ENCODE data around the gene ASB18. TPM values are rescaled to one million over a fixed set of nuclear protein-coding genes. Genes with fewer than 3 reads are reported as not detected.

Gene ASB18
- total and polyA plus RNA-seq, 2 of the 13 experiments (the other 11 are each of a cell fraction or from before 2014, with no cell fraction given) = not detected

DNA sequence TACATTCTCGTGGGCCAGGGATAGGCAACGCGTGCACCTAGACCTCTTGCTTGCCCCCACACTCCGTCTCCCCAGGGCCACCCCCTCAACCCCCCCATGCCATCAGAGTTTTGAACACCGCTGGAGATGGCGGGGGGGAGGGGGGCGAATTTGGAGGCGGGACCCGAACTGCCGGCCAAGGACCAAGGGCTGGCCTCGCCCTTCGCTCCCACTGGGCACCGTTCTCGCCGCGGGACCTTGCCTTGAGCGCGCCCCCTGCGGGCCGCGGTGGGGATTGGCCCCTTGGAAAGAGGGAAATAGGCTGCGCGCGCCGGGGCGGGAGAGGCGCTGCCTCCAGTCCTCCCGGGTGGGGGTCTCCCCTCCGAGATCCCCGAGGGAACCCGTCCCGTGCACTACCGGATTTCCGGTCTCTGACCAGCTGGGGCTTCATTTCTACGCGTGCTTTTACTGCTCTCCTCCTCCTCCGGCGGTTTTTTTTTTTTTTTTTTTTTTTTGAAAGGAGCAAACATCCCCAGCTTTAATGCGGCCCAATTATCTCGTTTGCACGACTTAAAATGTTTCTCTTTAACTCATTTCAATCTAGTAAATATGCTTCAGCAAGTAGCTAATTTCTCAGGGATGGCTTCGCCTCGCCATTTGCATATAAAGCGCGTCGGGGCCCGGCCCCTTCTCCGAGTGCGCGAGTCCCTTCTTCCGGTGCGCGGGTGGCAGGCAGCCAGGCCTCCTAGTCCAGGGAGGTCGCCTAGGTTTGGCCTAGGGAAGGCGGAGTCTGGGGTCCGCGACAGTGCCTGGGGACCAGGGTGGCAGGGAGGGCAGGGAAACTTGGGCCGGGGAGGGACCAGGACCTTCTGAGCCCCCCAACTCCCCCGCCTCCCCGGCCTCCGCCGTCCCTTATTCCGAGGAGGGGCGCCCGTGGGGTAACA is 86.0 kb downstream of the ASB18 start (continued):
- TF ChIP-seq ZNF275 (CRISPR knock-in tag; IDR thresholded peaks at IDR 0.05; ENCODE audit: borderline replicate concordance) (no peak), HDAC2 (CRISPR knock-in tag; IDR thresholded peaks at IDR 0.05) (no peak; the same call in 1 of the 2 replicates), ZNF546 (CRISPR knock-in tag; conservative IDR thresholded peaks at IDR 0.05) (0 out of 2 replicates have a peak, but pooled peaks have one; percentile 43), SCMH1 (CRISPR knock-in tag; IDR thresholded peaks at IDR 0.05; ENCODE audit: borderline replicate concordance) (no peak), ZNF83 (CRISPR knock-in tag; IDR thresholded peaks at IDR 0.05; ENCODE audit: borderline replicate concordance) (no peak), ZNF878 (CRISPR knock-in tag; IDR thresholded peaks at IDR 0.05) (no peak), FOSL1 (CRISPR knock-in tag; IDR thresholded peaks at IDR 0.05; ENCODE audit: borderline replicate concordance) (no peak), ZNF687 (CRISPR knock-in tag; IDR thresholded peaks at IDR 0.05) (peak; percentile 74), ZNF24 (IDR thresholded peaks at IDR 0.05) (no peak), U2AF2 (IDR thresholded peaks at IDR 0.05; ENCODE audit: low read depth, low read length) (no peak), ZNF292 (CRISPR knock-in tag; IDR thresholded peaks at IDR 0.05; ENCODE audit: borderline replicate concordance, low read depth) (no peak), CSRNP1 (CRISPR knock-in tag; IDR thresholded peaks at IDR 0.05) (peak; percentile 44; the same call in 1 of the 2 replicates), PAX8 (CRISPR knock-in tag; IDR thresholded peaks at IDR 0.05; ENCODE audit: borderline replicate concordance) (no peak), SRY (CRISPR knock-in tag; IDR thresholded peaks at IDR 0.05) (no peak), MTF2 (CRISPR knock-in tag; IDR thresholded peaks at IDR 0.05; ENCODE audit: borderline replicate concordance) (no peak)
- TF ChIP-seq, protein P1, sequence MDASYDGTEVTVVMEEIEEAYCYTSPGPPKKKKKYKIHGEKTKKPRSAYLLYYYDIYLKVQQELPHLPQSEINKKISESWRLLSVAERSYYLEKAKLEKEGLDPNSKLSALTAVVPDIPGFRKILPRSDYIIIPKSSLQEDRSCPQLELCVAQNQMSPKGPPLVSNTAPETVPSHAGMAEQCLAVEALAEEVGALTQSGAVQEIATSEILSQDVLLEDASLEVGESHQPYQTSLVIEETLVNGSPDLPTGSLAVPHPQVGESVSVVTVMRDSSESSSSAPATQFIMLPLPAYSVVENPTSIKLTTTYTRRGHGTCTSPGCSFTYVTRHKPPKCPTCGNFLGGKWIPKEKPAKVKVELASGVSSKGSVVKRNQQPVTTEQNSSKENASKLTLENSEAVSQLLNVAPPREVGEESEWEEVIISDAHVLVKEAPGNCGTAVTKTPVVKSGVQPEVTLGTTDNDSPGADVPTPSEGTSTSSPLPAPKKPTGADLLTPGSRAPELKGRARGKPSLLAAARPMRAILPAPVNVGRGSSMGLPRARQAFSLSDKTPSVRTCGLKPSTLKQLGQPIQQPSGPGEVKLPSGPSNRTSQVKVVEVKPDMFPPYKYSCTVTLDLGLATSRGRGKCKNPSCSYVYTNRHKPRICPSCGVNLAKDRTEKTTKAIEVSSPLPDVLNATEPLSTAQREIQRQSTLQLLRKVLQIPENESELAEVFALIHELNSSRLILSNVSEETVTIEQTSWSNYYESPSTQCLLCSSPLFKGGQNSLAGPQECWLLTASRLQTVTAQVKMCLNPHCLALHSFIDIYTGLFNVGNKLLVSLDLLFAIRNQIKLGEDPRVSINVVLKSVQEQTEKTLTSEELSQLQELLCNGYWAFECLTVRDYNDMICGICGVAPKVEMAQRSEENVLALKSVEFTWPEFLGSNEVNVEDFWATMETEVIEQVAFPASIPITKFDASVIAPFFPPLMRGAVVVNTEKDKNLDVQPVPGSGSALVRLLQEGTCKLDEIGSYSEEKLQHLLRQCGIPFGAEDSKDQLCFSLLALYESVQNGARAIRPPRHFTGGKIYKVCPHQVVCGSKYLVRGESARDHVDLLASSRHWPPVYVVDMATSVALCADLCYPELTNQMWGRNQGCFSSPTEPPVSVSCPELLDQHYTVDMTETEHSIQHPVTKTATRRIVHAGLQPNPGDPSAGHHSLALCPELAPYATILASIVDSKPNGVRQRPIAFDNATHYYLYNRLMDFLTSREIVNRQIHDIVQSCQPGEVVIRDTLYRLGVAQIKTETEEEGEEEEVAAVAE (CRISPR knock-in tag; IDR thresholded peaks at IDR 0.05; ENCODE audit: borderline replicate concordance) = no peak
